ENCODE data around the gene MMP24.
"Not testable (repeated sequence)": the region's sequence is repeated elsewhere in the genome, so short reads cannot be mapped to it uniquely, and the experiment has no call there.

Gene MMP24

GRCh38 chr20:35190556-35190955 lies 35.9 kb upstream of the MMP24 start:
- DNase-seq (ENCODE audit: extremely low spot score), result no peak
- TF ChIP-seq CTCF (IDR thresholded peaks at IDR 0.05; ENCODE audit: control extremely low read depth, extremely low read depth, low read depth, missing control alignments), result no peak
- CTCF ChIA-PET, result no interaction called here
- POLR2A ChIA-PET, result no interaction called here

- ChIA-PET CTCF (no interaction called here), POLR2A (no interaction called here)
- no peak for TF ChIP-seq CTCF (IDR thresholded peaks at IDR 0.05; ENCODE audit: control extremely low read depth, extremely low read depth, low read depth, missing control alignments)
- no peak for DNase-seq (ENCODE audit: extremely low spot score)
Measured at GRCh38 chr20:35191419-35192117, 34.9 kb upstream of the MMP24 start.

GRCh38 chr20:35192118-35192872 lies 34.2 kb upstream of the MMP24 start:
- no peak for TF ChIP-seq CTCF (IDR thresholded peaks at IDR 0.05; ENCODE audit: control extremely low read depth, extremely low read depth, low read depth, missing control alignments)
- CTCF ChIA-PET, result interaction anchor here (1.0 kb wide), 1 partner anchor 272 kb away, joined by 3 read pairs; no protein-coding TSS in a partner anchor
- POLR2A ChIA-PET, result no interaction called here
- DNase-seq (ENCODE audit: extremely low spot score), result no peak

GRCh38 chr20:35193031-35193791 lies 33.3 kb upstream of the MMP24 start:
- POLR2A ChIA-PET; DNase-seq (ENCODE audit: extremely low spot score): not testable (repeated sequence)
- CTCF ChIA-PET, result interaction anchor here (1.0 to 2.0 kb wide), 3 partner anchors 8 to 271 kb away, joined by 3 to 5 read pairs (median 5); no protein-coding TSS in a partner anchor

- POLR2A ChIA-PET, result no interaction called here
- no peak for TF ChIP-seq CTCF (IDR thresholded peaks at IDR 0.05; ENCODE audit: control extremely low read depth, extremely low read depth, low read depth, missing control alignments)
- CTCF ChIA-PET, result interaction anchor here (1.0 to 2.2 kb wide), 2 partner anchors 12 to 100 kb away, joined by 4 to 7 read pairs; no protein-coding TSS in a partner anchor
Measured at GRCh38 chr20:35196313-35196712, 30.2 kb upstream of the MMP24 start.

GRCh38 chr20:35199740-35200139 lies 26.8 kb upstream of the MMP24 start:
- CTCF ChIA-PET, result no interaction called here
- no peak for DNase-seq (ENCODE audit: extremely low spot score)
- POLR2A ChIA-PET, result no interaction called here
- TF ChIP-seq CTCF (IDR thresholded peaks at IDR 0.05; ENCODE audit: control extremely low read depth, extremely low read depth, low read depth, missing control alignments), result no peak

More at GRCh38 chr20:35196313-35196712, 30.2 kb upstream of the MMP24 start:
- no peak for DNase-seq (ENCODE audit: extremely low spot score)

All from GM10248 (cell line).